Fibroblast of the aortic adventitia (primary cell): ENCODE data around the gene KIF2B. TPM values are rescaled to one million over a fixed set of nuclear protein-coding genes. Genes with fewer than 3 reads are reported as not detected.

Experiments used
- DNase-seq: peaks from one replicate; pipeline ENCODE4 v3.0.0-alpha.2; 2010; ENCODE audit warnings: low read depth
- H3K4me3 ChIP-seq: 2 replicates; pipeline ENCODE4 v1.5.1; 2011; ENCODE audit warnings: low read depth, mild to moderate bottlenecking, control low read depth, low read length, moderate library complexity
- CTCF ChIP-seq: IDR thresholded peaks from 2 replicates; pipeline ENCODE4 v1.5.1; 2011; ENCODE audit warnings: mild to moderate bottlenecking, low read length, control low read depth, inconsistent platforms; ENCODE audit not compliant: insufficient read depth
- total RNA-seq: library from RNA; depleted of rRNA; stranded (reverse); fragments of >200 nt; gene quantifications from 2 replicates; pipeline ENCODE4 v1.2.3, GENCODE V29; 2012; ENCODE audit warnings: low replicate concordance

The KIF2B gene
- total RNA-seq, 1 donor = not detected

DNA sequence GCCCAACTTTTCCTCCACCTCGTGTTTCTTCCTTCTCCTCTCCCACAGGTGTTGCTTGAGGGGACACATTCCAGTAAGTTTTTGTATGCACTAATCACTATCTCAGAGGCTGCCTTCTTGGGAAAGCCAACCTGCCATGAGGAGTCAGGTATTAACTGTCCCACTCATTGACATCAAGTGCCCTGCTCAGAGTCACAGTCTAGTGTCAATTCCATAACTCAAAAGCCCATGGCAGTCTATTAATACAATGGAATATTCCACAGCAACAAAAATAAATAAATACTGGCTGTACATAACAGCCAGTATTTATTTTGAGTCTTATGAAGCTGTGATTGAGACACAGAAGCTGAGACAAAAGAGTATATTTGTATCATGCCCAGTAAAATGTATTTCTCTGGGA, 26.1 kb upstream of the KIF2B start:
- no peak for TF ChIP-seq CTCF
- no peak for DNase-seq
- no peak overlapping the region for H3K4me3 ChIP-seq

DNA sequence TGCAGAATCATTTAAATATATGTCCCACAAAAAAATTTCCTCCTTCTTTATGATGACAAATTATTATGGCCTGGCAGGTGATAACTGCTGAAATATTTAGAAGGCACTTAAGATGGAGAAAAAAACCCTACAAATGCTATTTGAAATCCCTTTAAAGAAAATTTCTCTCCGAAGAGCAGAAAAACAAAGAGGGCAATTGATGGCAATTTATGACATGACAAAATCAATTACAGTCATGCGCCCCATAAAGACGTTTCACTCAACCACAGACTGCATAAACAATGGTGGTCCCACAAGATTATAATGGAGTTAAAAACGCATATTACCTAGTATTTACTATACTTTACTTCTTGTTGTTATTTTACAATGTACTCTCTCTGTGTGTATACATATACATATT, 25.2 kb upstream of the KIF2B start:
- TF ChIP-seq CTCF = no peak
- no peak overlapping the region for H3K4me3 ChIP-seq
- DNase-seq = no peak

DNA sequence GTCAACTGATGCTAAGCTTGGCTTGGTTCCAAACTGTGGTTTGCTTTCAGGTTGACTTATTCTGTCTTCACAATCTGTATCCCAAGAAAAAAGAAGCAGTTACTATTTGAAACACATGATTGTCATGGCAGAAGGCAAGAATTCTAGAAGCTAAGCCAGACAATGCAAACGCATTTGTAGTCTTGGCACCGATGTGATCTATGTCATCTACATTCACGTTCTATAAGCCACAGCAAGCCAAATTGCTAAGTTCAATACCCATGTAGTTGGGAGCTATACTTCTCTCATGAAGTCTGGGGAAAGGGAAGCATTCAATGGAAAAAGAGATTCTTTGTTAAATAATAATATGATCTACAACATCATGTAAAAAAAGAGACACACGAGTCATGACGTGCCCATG, 18.3 kb upstream of the KIF2B start:
- no peak for DNase-seq
- H3K4me3 ChIP-seq = no peak overlapping the region
- no peak for TF ChIP-seq CTCF

GRCh38 chr17:53806473-53806872, 16.3 kb upstream of the KIF2B start:
- no peak for TF ChIP-seq CTCF
- DNase-seq = no peak
- no peak overlapping the region for H3K4me3 ChIP-seq

DNA sequence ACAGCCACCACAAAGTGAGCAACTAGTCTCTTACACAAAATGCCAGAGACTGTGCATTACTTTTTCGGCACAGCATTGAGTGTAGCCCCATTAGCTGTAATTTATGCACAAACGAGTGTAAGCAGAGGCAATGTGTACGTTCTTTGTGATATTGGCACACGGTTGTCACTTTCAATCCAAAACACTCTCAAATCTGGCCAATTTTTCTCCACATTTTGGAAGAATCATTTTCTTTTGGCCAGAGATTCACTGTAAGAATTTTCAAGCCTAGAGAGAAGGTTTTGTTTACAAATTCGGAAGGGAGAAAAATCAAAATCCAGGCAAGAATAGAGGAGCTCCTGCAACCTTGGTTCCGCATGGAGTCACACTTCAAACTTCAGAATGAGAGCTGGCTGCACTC, 15.4 kb upstream of the KIF2B start:
- TF ChIP-seq CTCF = no peak
- H3K4me3 ChIP-seq = no peak overlapping the region
- DNase-seq = no peak

DNA sequence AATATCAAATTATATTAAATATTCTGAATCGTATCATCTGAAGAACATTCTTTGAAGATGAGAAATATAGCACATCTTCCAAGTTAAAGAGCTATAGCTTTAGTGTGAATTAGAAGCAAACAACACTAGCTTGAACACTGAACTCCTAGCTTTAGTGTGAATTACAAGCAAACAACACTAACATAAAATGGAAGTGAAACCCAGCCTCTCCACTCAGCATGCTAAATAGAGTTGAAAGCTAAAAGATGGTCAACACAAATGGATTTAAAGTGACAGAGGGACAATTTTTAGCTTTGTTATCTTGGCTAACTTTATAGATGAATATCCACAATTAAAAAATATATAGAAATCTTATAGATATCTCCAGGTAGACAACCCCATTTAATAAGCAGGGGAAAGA, 4.5 kb upstream of the KIF2B start:
- DNase-seq = no peak
- H3K4me3 ChIP-seq = no peak overlapping the region
- no peak for TF ChIP-seq CTCF

- DNase-seq = no peak
- TF ChIP-seq CTCF = no peak
- no peak overlapping the region for H3K4me3 ChIP-seq
These were observed 3.8 kb upstream of the KIF2B start for GRCh38 chr17:53818929-53819328.
